Mucosa of rectum (tissue), 2 donors: ENCODE data around the gene MACROH2A1.

Source experiments
- H3K27ac ChIP-seq, 2 donors: one replicate each; pipeline ENCODE4 v1.7.0; 2013; ENCODE audit warnings: inconsistent platforms in 2 of 2, low read depth in 2 of 2, low read length in 2 of 2
- H3K27me3 ChIP-seq, 2 donors: one replicate each; pipeline ENCODE4 v1.7.0; 2013; ENCODE audit warnings: low read length in 2 of 2; ENCODE audit not compliant: control insufficient read depth in 2 of 2, insufficient read depth in 2 of 2
- H3K36me3 ChIP-seq, 2 donors: one replicate each; pipeline ENCODE4 v1.7.0; 2013; ENCODE audit warnings: low read length in 2 of 2; ENCODE audit not compliant: control insufficient read depth in 2 of 2, insufficient read depth in 2 of 2
- H3K4me1 ChIP-seq, 2 donors: one replicate each; pipeline ENCODE4 v1.7.0; 2013; ENCODE audit warnings: low read length in 2 of 2, mild to moderate bottlenecking in 1 of 2; ENCODE audit not compliant: control insufficient read depth in 2 of 2, insufficient read depth in 2 of 2
- H3K4me3 ChIP-seq, 2 donors: one replicate each; pipeline ENCODE4 v1.7.0; 2013; ENCODE audit warnings: low read length in 2 of 2
- H3K9ac ChIP-seq, 2 donors: one replicate each; pipeline ENCODE4 v1.7.0; 2013; ENCODE audit warnings: low read length in 2 of 2, low read depth in 1 of 2, mild to moderate bottlenecking in 1 of 2
- H3K9me3 ChIP-seq, 2 donors: one replicate each; pipeline ENCODE4 v1.7.0; 2013; ENCODE audit warnings: low read length in 2 of 2; ENCODE audit not compliant: control insufficient read depth in 2 of 2
- donor health status: healthy.
- donor health status: Normal muscosa, but diverticular disease.

The MACROH2A1 gene

DNA sequence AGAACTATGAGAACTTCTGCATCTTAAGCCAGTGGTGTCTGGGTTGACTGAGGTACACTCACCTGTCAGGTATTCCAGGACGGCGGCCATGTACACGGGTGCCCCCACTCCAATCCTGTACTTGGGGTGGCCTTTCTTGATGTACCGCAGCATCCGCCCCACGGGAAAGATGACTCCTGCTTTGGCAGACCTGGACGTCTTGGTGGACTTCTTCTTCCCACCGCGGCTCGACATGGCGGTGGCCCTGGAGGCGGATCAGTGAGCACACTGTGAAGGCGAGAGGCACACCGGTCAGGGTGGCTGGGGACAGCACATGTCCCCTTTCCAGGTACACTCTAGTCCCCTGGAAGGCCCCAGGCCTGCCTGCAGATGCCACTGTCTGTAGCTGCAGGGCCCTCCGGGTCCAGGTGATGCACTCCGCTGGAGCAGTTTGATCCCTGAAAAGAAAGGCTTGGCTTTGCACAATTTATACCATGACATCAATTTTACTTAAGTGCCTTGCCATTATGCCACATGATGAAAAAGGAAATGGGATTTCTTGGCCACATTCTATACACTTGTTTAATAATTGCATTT, 10.1 kb downstream of the MACROH2A1 start:
- Histone ChIP-seq H3K9me3 (no peaks in the 10 kb centered on the region), H3K36me3 (peaks cover 20 to 46% of the 10 kb centered on the region in 2 donors), H3K27ac (no peak overlapping the region), H3K9ac (no peak overlapping the region), H3K4me3 (no peak overlapping the region), H3K4me1 (peaks cover 16 to 31% of the 10 kb centered on the region in 2 donors), H3K27me3 (no peaks in the 10 kb centered on the region)

DNA sequence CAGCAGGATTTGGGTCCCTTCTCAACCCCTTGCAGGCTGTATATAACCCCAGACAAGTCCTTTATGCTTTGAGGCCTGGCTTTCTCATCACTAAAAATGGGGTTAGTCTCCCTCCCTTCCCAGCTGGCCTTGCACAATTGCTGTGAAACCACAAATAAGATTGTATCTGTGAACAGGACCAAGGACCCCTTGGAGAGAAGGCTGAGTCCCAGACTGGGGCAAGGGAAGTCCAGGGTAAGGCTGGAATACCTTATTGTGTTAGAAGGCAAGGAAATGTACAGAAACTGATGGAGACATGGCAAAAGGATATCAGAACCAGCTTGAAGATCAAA, 11.4 kb downstream of the MACROH2A1 start:
- Histone ChIP-seq H3K9me3 (no peaks in the 10 kb centered on the region), H3K4me1 (peaks cover 14 to 29% of the 10 kb centered on the region in 2 donors), H3K27me3 (no peaks in the 10 kb centered on the region), H3K9ac (peak overlapping the region; percentile 10 to 27), H3K36me3 (peaks cover 28 to 52% of the 10 kb centered on the region in 2 donors), H3K4me3 (peak overlapping the region in 1 of 2 donors; percentile 32), H3K27ac (peak overlapping the region; percentile 78 to 85)

DNA sequence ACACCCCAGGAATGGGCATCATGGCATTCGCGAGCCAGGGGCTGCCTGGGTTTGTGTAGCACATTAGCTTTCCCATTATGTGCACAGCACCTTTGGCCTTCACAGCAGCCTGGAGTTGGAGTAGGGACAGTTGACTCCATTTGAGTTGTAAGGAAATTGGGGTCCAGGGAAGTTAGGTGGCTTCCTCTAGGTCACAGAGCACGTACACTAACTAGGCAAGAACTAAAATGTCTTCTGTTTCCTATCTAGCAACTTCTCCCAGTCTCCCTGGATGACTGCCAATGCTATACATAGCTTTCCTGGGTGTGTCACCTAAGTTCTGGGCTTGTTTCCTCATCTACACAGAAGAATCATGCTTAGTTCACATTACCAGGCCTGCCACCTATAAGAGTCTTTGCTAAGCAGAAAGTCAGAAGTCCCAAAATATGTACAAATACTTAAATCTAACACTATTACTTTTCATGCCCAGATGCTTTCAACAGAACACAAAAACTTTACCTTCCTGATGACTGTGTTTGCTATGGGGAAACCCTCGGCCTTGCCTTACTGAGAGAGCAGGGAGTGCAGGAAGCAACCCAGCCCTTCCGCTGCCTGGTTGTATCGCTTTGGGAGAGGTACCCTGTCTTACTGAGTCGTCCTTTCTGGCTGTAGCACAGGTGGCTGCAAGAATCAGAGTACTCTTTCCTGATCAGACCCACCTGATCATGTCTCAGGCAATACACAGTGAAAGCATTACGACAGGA, 12.0 kb downstream of the MACROH2A1 start:
- peak overlapping the region; percentile 78 to 85 for H3K27ac ChIP-seq
- H3K4me1 ChIP-seq: peaks cover 14 to 27% of the 10 kb centered on the region in 2 donors
- H3K9ac ChIP-seq: peak overlapping the region; percentile 10 to 27

DNA sequence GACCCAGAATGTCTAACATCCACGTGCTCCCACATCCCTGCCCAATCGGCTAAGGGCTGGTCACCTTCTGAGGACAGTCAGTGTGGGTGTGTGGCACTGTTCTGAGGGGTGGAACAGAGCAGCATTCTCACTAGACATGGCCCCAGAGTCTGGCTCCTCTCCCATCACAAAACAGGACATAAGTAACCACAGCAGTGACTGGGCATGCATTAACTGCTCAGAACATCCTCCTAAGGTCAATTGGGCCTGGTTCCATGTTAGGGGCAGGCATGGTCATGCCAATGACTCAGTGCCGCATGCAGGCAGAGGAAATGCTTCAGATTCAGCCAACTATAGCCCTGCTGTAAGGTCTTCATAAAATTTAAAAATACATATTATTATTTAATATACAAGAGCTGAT, 12.9 kb downstream of the MACROH2A1 start:
- Histone ChIP-seq H3K4me3 (no peak overlapping the region), H3K27ac (no peak overlapping the region), H3K4me1 (peaks cover 14 to 19% of the 10 kb centered on the region in 2 donors), H3K27me3 (no peaks in the 10 kb centered on the region), H3K9me3 (no peaks in the 10 kb centered on the region), H3K9ac (no peak overlapping the region), H3K36me3 (peaks cover 28 to 53% of the 10 kb centered on the region in 2 donors)

More for the DNA sequence above, 12.0 kb downstream of the MACROH2A1 start:
- peaks cover 28 to 56% of the 10 kb centered on the region in 2 donors for H3K36me3 ChIP-seq
- H3K9me3 ChIP-seq: no peaks in the 10 kb centered on the region
- H3K4me3 ChIP-seq: peak overlapping the region; percentile 5 to 32
- no peaks in the 10 kb centered on the region for H3K27me3 ChIP-seq

DNA sequence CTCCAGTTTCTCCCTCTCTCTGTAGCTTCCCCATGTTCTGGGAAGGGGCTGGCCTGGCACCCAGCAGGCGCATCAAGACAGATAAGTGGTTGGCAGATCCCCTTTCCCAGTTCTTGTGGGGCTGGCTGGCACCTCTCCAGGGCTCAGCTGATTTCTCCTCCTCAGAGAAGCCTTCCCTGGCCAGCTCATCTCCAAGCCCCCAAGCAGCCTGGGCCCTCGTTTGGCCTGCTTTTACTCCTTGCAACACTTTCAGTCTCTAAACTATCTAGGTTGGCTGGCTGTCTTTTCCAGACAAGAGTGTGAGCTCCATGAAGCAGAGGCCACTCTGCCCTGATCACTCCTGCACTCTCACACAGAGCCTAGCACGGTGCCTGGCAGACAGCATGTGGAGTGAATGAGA, 13.5 kb downstream of the MACROH2A1 start:
- Histone ChIP-seq H3K27me3 (no peaks in the 10 kb centered on the region), H3K36me3 (peaks cover 28 to 57% of the 10 kb centered on the region in 2 donors), H3K4me1 (peaks cover 14 to 18% of the 10 kb centered on the region in 2 donors), H3K9ac (no peak overlapping the region), H3K27ac (no peak overlapping the region), H3K9me3 (no peaks in the 10 kb centered on the region), H3K4me3 (no peak overlapping the region)

DNA sequence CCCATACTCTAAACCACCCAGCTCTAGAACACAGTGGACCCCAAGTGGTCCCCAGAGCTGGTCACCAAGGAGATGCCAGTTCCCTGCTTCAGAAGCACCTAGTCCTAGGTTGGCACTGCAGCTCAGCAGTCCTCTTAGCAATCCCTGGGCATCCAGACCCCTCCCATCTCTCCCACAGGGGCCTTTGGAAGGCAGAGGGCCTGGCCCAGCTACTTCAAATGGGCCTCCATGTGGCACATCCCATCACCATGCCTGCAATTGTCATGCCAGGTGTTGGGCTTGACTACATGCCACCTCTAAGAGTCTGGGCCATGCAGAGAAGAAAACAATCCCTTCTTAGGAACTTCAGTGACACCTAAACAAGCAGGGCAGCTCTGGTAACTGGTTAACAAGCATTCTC, 14.1 kb downstream of the MACROH2A1 start:
- H3K9ac ChIP-seq: no peak overlapping the region
- no peaks in the 10 kb centered on the region for H3K27me3 ChIP-seq
- H3K36me3 ChIP-seq: peaks cover 33 to 64% of the 10 kb centered on the region in 2 donors
- peaks cover 14 to 18% of the 10 kb centered on the region in 2 donors for H3K4me1 ChIP-seq
- H3K27ac ChIP-seq: no peak overlapping the region
- H3K4me3 ChIP-seq: no peak overlapping the region
- no peaks in the 10 kb centered on the region for H3K9me3 ChIP-seq

DNA sequence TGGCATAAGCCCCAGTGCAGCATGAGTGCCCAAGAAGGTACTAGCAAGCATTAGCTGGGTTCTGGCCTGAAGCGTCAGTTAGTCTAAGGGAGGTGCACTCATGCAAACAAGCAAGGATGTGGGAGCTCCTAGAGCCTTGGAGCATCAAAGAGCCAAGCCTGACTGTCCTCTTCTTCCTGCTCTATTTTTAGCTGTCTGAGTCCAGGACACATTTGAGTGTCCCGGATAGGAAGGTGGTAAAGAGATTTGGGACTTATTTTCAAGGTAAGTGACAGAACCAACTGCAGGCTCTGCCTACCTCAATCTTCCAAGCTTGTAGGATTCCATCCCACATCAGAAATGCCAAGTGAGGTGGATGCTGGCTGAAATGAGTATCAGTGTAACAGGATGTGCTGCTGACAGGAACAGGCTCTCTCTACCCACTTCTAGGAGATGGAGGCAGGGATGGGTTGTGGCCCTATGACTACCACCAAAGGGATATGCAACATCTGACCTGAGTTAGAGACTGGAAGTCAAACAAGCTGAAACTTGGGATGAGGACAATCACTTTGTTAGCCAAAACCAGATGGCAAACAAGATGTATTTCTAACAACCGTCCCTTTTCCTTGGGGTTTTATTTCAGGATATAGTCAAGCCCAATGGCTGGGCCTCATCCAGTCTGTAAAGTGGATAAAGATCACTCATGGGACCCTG, 15.1 kb downstream of the MACROH2A1 start:
- H3K9ac ChIP-seq: no peak overlapping the region
- H3K36me3 ChIP-seq: peaks cover 39 to 72% of the 10 kb centered on the region in 2 donors
- no peaks in the 10 kb centered on the region for H3K9me3 ChIP-seq
- H3K4me3 ChIP-seq: no peak overlapping the region
- no peak overlapping the region for H3K27ac ChIP-seq
- H3K4me1 ChIP-seq: peaks cover 14 to 24% of the 10 kb centered on the region in 2 donors
- no peaks in the 10 kb centered on the region for H3K27me3 ChIP-seq

DNA sequence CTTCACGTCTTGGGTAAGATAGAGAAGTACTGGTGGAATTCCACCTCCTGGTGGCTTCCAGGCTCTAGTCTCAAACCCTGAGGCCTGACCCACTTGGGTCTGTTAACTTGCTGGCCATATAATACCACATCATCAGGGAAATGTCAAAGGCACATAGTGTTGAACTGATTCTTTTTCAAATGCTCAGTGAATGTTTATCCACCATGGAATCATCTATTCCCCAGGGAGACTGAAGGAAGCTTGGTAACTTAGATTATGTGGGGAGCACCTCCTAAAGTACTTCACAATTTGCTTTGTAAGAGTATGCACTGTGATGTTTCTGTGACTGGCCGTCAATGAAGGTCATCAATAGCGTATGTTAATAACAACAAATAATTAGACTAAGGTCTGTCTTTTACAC, 16.1 kb downstream of the MACROH2A1 start:
- H3K9ac ChIP-seq: no peak overlapping the region
- H3K27me3 ChIP-seq: no peaks in the 10 kb centered on the region
- H3K36me3 ChIP-seq: peaks cover 47 to 73% of the 10 kb centered on the region in 2 donors
- no peak overlapping the region for H3K4me3 ChIP-seq
- no peaks in the 10 kb centered on the region for H3K9me3 ChIP-seq
- H3K27ac ChIP-seq: no peak overlapping the region
- H3K4me1 ChIP-seq: peaks cover 16 to 24% of the 10 kb centered on the region in 2 donors

DNA sequence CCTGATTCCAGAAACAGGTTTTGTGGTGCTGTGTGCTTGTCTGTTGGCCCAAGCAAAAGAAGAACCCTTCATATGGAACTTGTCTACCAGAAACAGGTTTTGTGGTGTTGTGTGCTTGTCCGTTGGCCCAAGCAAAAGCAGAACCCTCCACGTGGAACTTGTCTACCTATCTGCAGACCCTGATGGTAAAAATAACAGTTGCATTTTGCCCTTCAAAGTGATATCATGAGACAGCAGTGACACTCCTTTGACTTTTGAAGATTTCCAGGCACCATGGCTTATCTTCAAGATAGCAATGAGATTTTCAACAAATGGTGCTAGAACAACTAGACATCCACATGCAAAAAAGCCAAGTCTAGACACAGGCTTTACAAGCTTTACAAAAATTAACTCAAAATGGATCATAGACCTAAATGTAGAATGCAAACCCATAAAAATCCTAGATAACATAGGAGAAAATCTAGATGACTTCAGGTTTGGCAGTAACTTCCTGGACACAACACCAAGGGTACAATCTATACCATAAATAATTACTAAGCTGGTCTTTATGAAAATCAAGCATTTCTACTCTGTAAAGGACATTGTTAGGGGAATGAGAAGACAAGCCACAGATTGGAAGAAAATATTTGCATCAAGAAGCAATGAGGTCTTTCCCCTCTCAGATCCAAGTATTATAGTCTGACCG, 16.8 kb downstream of the MACROH2A1 start:
- no peak overlapping the region for H3K9ac ChIP-seq
- no peaks in the 10 kb centered on the region for H3K9me3 ChIP-seq
- H3K4me3 ChIP-seq: no peak overlapping the region
- peaks cover 12 to 19% of the 10 kb centered on the region in 2 donors for H3K4me1 ChIP-seq
- H3K27ac ChIP-seq: no peak overlapping the region
- no peaks in the 10 kb centered on the region for H3K27me3 ChIP-seq
- H3K36me3 ChIP-seq: peaks cover 51 to 69% of the 10 kb centered on the region in 2 donors
